Coronary artery (tissue), 2 donors: ENCODE results near the gene LRFN2.

Experiments used
- DNase-seq: peaks from one replicate; pipeline ENCODE4 v3.0.0-alpha.2; 2017; ENCODE audit warnings: low spot score
- H3K27ac ChIP-seq, 2 donors: fragments of 200-600 bp; sonication (generic); one replicate each; pipeline ENCODE4 v1.5.1; 2016 to 2019
- H3K4me3 ChIP-seq: fragments of 200-600 bp; sonication (generic); 2 replicates; pipeline ENCODE4 v1.5.1; 2016; ENCODE audit warnings: mild to moderate bottlenecking, moderate library complexity
- TF ChIP-seq, protein P1 (sequence below): fragments of 200-600 bp; sonication (generic); IDR thresholded peaks from one replicate; pipeline ENCODE4 v1.5.1; 2019; ENCODE audit warnings: antibody characterized with exemption

The LRFN2 gene

DNA sequence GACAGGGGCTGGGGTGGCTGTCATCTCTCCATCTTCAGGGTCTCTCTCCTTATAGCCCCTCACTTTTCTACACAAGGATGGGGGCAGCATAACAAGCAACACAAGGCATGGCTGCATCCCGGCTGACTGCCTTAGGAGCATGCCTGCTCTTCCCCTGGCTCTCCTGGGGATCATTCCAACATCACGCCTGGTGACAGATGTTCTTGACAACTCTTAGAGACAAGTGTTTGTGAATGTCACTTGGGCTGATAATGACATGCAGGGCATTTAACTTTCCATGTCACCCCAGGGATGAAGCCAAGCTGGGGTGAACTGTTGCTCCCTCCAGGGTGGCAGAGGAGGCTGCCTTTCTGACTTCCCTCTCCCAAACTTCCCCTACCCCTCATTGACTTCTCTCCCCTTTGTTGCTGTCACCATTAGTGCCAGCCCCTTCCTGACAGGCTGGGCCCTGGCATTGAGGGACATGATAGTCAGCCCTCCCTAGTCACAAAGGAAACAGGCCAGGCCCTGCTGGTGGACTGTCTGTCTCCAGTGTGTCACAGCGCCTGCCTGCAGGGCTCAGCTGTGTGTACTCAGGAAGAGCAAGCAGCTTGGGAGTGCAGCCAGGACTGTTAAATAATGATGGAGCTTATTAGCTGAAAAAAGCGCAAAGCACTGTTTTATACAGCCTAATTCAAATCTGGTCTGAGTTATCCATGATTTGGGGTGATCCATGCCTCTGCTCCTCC, 161.8 kb downstream of the LRFN2 start:
- no peak for DNase-seq
- TF ChIP-seq, protein P1, sequence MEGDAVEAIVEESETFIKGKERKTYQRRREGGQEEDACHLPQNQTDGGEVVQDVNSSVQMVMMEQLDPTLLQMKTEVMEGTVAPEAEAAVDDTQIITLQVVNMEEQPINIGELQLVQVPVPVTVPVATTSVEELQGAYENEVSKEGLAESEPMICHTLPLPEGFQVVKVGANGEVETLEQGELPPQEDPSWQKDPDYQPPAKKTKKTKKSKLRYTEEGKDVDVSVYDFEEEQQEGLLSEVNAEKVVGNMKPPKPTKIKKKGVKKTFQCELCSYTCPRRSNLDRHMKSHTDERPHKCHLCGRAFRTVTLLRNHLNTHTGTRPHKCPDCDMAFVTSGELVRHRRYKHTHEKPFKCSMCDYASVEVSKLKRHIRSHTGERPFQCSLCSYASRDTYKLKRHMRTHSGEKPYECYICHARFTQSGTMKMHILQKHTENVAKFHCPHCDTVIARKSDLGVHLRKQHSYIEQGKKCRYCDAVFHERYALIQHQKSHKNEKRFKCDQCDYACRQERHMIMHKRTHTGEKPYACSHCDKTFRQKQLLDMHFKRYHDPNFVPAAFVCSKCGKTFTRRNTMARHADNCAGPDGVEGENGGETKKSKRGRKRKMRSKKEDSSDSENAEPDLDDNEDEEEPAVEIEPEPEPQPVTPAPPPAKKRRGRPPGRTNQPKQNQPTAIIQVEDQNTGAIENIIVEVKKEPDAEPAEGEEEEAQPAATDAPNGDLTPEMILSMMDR: no peak
- H3K4me3 ChIP-seq: no peak overlapping the region
- H3K27ac ChIP-seq: no peak overlapping the region

DNA sequence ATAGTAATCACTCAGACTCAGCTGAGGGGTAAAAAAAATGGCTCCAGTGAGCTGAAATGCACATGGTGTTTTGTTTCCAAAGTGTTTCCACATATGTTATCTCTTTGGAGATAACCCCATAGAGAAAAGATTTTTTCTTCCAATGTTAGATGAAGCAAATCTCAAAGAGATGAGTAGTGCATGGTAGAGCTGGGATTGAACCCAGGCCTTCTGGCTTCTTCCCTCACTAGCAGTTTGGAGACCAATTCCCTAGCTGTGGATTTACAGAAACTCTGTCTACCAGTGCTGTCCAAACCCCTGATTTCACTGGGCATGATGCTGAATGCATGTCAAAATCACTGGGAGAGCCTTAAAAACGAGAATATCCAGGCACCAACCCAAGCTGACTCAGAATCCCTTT, 165.1 kb downstream of the LRFN2 start:
- Histone ChIP-seq H3K4me3 (no peak overlapping the region), H3K27ac (no peak overlapping the region)
- DNase-seq: no peak
- TF ChIP-seq, protein P1: no peak

GRCh38 chr6:40419946-40420728, 167.0 kb downstream of the LRFN2 start:
- H3K4me3 ChIP-seq: no peak overlapping the region
- TF ChIP-seq, protein P1: no peak
- H3K27ac ChIP-seq: no peak overlapping the region
- no peak for DNase-seq

DNA sequence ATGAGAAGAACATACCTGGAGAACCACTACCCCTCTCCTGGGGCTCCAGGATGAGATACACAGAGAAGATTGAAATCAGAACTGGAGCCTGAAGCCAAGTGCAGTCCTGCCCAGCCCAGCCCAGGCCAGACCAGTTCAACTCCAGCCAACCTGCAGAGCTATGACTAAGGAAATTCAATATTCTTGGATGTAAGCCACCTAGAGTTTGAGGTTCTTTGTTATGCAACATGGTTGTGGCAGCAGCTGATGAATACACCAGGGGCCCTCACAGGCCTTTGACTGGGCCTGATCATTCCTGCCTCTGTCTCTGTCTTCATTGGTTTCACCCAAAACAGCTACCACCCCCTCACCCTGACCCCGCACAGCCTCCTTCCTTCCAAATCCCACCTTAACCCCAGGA, 167.8 kb downstream of the LRFN2 start:
- TF ChIP-seq, protein P1: no peak
- no peak overlapping the region for H3K4me3 ChIP-seq
- no peak for DNase-seq
- H3K27ac ChIP-seq: no peak overlapping the region

DNA sequence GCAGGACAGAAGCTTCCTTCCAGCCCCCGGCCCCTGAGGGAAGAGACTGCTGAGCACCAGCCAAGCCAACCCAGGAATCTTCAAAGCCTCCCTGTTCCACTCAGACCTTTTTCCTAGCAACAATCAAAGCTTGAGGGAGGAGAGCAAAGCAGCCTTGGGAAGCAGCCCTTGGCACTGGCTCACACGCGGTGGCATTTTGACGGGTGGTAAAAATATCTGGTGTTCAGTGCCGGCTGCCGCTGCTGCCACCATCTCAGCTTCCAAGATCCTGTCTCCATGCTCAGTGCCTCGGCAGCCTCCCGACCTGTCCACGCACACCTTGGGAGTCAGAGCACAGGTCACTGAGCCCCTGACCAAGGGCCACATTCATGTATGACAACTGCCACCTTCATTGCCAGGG, 170.1 kb downstream of the LRFN2 start:
- no peak for DNase-seq
- Histone ChIP-seq H3K4me3 (no peak overlapping the region), H3K27ac (no peak overlapping the region)
- TF ChIP-seq, protein P1: no peak

DNA sequence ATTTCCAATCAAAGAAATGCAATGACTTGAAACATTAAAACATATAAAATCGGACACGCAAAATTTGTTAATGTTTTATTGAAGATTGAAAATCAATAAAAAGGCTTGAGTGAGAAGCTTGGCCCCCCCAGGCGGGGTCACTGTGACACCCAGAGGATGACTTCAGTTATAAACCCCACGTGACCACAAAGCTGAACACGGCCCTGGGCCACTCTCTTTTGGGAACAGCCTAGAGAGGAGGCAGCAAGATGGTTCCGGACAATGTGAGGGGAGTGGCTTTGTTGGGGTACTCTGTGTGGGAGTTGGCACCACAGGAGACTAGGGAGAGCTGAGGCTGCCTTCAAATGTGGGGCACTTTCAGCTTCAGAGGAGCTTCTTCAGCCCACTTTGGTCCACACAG, 172.5 kb downstream of the LRFN2 start:
- TF ChIP-seq, protein P1: no peak
- DNase-seq: no peak
- Histone ChIP-seq H3K27ac (no peak overlapping the region), H3K4me3 (no peak overlapping the region)

GRCh38 chr6:40413239-40413638, 173.9 kb downstream of the LRFN2 start:
- no peak for DNase-seq
- H3K27ac ChIP-seq: no peak overlapping the region
- H3K4me3 ChIP-seq: no peak overlapping the region
- TF ChIP-seq, protein P1: no peak
